RWPE2 (cell line): ENCODE results near the gene TBX2.

ENCODE experiments used
- ATAC-seq: fragments of 200-7000 bp; cut with Tn5 transposase; 3 replicates; pipeline ENCODE4 v1.9.1; 2021; ENCODE audit warnings: low read depth
- DNase-seq: peaks from one replicate; pipeline ENCODE4 v3.0.0-alpha.2; 2020; ENCODE audit warnings: low spot score
- H3K27ac ChIP-seq: fragments of 450-650 bp; 2 replicates; pipeline ENCODE4 v1.5.1; 2017; ENCODE audit warnings: mild to moderate bottlenecking; ENCODE audit not compliant: poor library complexity, severe bottlenecking
- H3K27me3 ChIP-seq: fragments of 250-450 bp; sonication (Bioruptor Pico); 2 replicates; pipeline ENCODE4 v1.5.1; 2021; ENCODE audit warnings: mild to moderate bottlenecking, moderate library complexity; ENCODE audit not compliant: insufficient read depth, poor library complexity, severe bottlenecking
- H3K36me3 ChIP-seq: fragments of 250-450 bp; sonication (Bioruptor Pico); 2 replicates; pipeline ENCODE4 v1.5.1; 2020; ENCODE audit warnings: low read depth, mild to moderate bottlenecking, moderate library complexity
- H3K4me1 ChIP-seq: fragments of 250-450 bp; sonication (Bioruptor Pico); 2 replicates; pipeline ENCODE4 v1.5.1; 2021; ENCODE audit warnings: mild to moderate bottlenecking, moderate library complexity; ENCODE audit not compliant: insufficient read depth, poor library complexity, severe bottlenecking
- H3K4me3 ChIP-seq: fragments of 250-450 bp; sonication (Bioruptor Pico); 2 replicates; pipeline ENCODE4 v1.5.1; 2021; ENCODE audit warnings: mild to moderate bottlenecking, moderate library complexity; ENCODE audit not compliant: severe bottlenecking
- H3K9me3 ChIP-seq: fragments of 250-450 bp; sonication (Bioruptor Pico); 2 replicates; pipeline ENCODE4 v1.5.1; 2021; ENCODE audit warnings: mild to moderate bottlenecking, moderate library complexity; ENCODE audit not compliant: severe bottlenecking
- CTCF ChIP-seq: fragments of 450-650 bp; IDR thresholded peaks from one replicate; pipeline ENCODE4 v1.5.1; 2017; ENCODE audit warnings: mild to moderate bottlenecking, moderate library complexity; ENCODE audit not compliant: poor library complexity, severe bottlenecking

The TBX2 gene

GRCh38 chr17:61378658-61379456, 20.8 kb upstream of the TBX2 start:
- Histone ChIP-seq H3K27me3 (no peaks in the 10 kb centered on the region), H3K36me3 (no peaks in the 10 kb centered on the region), H3K9me3 (no peaks in the 10 kb centered on the region), H3K4me3 (no peak overlapping the region), H3K27ac (no peak overlapping the region), H3K4me1 (no peaks in the 10 kb centered on the region)
- TF ChIP-seq CTCF: no peak
- ATAC-seq (no peak), DNase-seq (no peak)

- H3K4me1 ChIP-seq: no peaks in the 10 kb centered on the region
Observed at GRCh38 chr17:61379457-61380216, 20.0 kb upstream of the TBX2 start.

DNA sequence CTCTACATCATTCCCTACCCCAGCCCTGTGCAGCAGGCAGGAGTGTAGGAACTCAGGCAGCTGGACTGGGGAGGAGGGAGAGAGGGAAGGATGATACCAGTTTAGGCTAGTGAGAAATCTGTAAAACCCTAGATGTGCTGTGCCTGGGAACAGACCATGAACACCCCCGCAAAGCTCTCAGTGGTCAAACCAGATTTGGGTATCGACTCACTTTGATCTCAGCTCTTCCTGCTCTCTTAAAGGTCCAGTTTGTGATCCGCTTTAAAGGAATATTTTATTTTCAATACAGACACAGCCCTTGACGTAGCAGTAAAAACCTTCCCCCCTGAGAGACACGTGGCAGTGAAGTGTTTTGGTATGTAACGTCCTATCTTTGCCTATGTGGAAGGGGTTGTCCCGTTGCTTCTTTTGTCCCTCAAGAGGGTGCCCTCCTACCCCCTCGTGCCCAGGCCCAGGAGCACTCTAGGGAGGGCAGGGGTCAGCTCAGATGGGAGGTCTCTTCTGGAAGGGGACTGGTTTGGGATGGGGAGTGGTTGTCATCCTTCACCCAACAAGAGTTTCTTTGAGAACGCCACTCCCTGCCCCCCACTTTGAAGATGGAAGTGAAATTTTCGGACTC, 19.3 kb upstream of the TBX2 start:
- no peak for ATAC-seq
- no peak overlapping the region for H3K27ac ChIP-seq
- no peaks in the 10 kb centered on the region for H3K9me3 ChIP-seq
- H3K27me3 ChIP-seq: no peaks in the 10 kb centered on the region
- TF ChIP-seq CTCF: no peak
- H3K36me3 ChIP-seq: no peaks in the 10 kb centered on the region
- DNase-seq: no peak
- H3K4me1 ChIP-seq: no peaks in the 10 kb centered on the region
- no peak overlapping the region for H3K4me3 ChIP-seq

More at GRCh38 chr17:61379457-61380216, 20.0 kb upstream of the TBX2 start:
- Histone ChIP-seq H3K36me3 (no peaks in the 10 kb centered on the region), H3K27ac (no peak overlapping the region), H3K4me3 (no peak overlapping the region), H3K27me3 (no peaks in the 10 kb centered on the region), H3K9me3 (no peaks in the 10 kb centered on the region)
- no peak for TF ChIP-seq CTCF
- no peak for DNase-seq
- ATAC-seq: no peak

DNA sequence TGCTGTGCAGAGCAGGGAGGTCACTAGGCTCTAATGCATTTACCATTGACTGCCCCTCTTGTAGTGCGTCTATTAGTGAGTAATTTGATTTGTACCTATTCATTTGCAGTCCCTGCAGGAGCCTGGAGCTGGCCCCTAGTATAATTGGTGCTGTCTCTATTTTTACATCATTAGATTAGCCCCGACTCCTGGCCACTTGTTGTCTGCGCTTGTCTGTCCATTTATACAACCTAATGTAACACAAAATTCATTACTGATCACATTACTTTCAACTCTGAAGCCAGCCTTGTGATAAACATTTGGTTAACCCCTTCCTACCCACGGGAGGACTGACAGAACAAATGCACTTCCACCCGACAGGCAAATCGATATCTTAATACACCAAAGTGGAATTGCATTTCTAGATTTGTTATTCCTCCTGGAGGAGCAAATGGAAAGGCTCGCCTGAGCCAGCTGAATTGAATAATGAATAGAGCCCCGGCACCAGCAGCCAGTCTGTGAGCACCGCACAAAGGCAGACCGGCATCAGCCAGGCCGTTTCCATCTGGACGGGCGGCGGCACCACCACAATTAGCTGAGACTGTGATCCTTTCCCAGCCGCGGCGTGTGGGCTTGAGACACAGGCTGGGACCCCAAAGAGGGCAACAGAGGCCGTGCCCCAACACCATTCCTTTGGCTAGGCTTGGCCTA, 18.7 kb upstream of the TBX2 start:
- TF ChIP-seq CTCF: no peak
- Histone ChIP-seq H3K9me3 (no peaks in the 10 kb centered on the region), H3K36me3 (no peaks in the 10 kb centered on the region), H3K27me3 (no peaks in the 10 kb centered on the region), H3K4me3 (no peak overlapping the region), H3K27ac (no peak overlapping the region), H3K4me1 (no peaks in the 10 kb centered on the region)
- ATAC-seq: no peak
- no peak for DNase-seq
